Measurements from ENCODE around the gene CEMIP.

The CEMIP gene

DNA sequence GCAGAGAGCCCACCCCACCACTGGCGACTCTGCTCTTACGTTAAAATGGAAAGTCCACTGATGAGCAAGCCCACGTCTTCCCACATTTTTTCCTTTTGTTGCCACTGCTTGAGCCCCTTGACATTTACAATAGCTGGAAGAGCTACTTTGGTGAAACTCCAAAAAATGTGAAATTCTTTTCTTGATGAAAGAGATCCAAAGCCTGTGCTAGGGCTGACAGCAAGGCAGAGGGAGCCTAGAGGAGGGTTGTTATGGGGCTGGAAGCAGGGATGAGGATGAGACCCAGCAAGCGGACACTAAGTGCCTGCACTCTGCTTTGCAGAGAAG is 97.1 kb downstream of the CEMIP start:
- Histone ChIP-seq H3K4me3 (ENCODE audit: low read length) (no peak overlapping the region), H3K36me3 (ENCODE audit: control insufficient read depth, insufficient read depth, low read length) (no peaks in the 10 kb centered on the region), H3K27ac (ENCODE audit: low read length) (no peak overlapping the region), H3K27me3 (ENCODE audit: control insufficient read depth, insufficient read depth, low read length) (no peaks in the 10 kb centered on the region), H3K4me1 (ENCODE audit: control insufficient read depth, insufficient read depth, low read length) (no peaks in the 10 kb centered on the region; the same call in 1 of the 2 replicates), H3K9me3 (ENCODE audit: control insufficient read depth, insufficient read depth, low read length) (no peaks in the 10 kb centered on the region)
- no CpG with 5 or more reads among the region's 4 CpGs for WGBS (ENCODE audit: insufficient coverage, insufficient read length)
- no peak for DNase-seq (ENCODE audit: low read depth, low spot score)

DNA sequence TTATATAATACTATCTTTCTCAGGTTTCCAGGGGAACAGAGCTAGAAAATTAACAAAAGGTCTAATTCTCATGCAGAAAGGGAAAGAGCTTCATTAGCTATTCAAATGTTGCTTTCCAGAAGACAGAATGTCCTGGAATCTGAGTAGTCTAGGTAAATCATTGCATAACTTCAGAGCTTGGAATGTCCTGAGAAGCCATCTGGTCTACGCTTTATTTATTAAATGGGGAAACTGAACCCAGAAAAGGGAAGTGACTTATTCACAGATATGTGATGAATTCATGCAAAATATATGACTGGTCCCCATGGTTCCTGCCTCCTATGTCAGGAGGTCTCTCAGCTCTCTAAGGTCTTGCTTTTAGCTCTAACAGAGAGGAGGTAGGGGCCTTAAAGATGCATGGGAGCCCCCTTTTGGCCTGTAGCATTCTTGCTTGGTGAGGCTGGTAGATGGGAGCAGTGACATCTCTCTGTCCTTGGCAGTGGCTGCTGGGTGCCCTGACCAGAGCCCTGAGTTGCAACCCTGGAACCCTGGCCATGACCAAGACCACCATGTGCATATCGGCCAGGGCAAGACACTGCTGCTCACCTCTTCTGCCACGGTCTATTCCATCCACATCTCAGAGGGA is 99.2 kb downstream of the CEMIP start:
- Histone ChIP-seq H3K36me3 (ENCODE audit: control insufficient read depth, insufficient read depth, low read length) (no peaks in the 10 kb centered on the region), H3K9me3 (ENCODE audit: control insufficient read depth, insufficient read depth, low read length) (no peaks in the 10 kb centered on the region), H3K27ac (ENCODE audit: low read length) (no peak overlapping the region), H3K4me3 (ENCODE audit: low read length) (no peak overlapping the region), H3K27me3 (ENCODE audit: control insufficient read depth, insufficient read depth, low read length) (no peaks in the 10 kb centered on the region), H3K4me1 (ENCODE audit: control insufficient read depth, insufficient read depth, low read length) (no peaks in the 10 kb centered on the region)
- WGBS (ENCODE audit: insufficient coverage, insufficient read length), result no CpG with 5 or more reads among the region's 3 CpGs
- no peak for DNase-seq (ENCODE audit: low read depth, low spot score)

DNA sequence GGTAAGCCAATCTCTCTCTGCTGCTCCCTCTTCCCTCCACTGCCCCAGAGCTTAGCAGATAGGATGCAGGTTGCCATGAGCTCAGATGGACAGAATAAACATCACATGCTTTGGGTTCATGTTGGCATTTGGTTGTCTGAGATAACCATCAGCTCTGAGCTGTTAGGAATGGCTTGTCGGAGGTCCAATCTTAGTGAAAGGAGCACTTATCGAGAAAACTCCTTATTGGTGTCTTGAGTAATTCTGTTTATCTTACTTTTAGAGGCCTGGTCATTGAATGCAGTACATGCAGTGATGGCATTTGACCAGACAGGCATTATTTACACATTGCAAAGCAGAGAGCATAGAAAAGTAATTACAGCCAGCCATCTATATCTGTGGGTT is 99.7 kb downstream of the CEMIP start:
- no peaks in the 10 kb centered on the region for H3K4me1 ChIP-seq (ENCODE audit: control insufficient read depth, insufficient read depth, low read length)
- no CpG with 5 or more reads among the region's 2 CpGs for WGBS (ENCODE audit: insufficient coverage, insufficient read length)
- no peak overlapping the region for H3K4me3 ChIP-seq (ENCODE audit: low read length)
- no peak for DNase-seq (ENCODE audit: low read depth, low spot score)
- H3K27me3 ChIP-seq (ENCODE audit: control insufficient read depth, insufficient read depth, low read length), result no peaks in the 10 kb centered on the region
- no peaks in the 10 kb centered on the region for H3K36me3 ChIP-seq (ENCODE audit: control insufficient read depth, insufficient read depth, low read length)
- H3K27ac ChIP-seq (ENCODE audit: low read length), result no peak overlapping the region
- no peaks in the 10 kb centered on the region for H3K9me3 ChIP-seq (ENCODE audit: control insufficient read depth, insufficient read depth, low read length)

DNA sequence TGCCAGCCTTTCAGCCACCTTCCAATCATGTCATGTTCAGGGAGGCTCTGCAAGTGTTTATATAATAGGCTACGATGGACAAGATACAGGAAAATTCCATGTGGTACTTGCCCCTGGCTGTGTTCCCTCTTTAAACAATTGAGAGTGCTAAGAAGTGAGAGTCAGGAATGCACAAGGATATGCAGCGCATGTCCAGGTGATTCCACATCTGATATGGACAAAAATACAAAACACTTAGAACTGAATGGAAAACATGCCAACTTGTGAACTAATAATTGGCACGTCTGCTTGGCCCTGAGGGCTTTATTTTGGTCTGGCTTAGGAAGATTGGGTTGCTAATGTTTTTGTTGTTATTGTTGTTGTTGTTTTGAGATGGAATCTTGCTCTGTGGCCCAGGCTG is 100.9 kb downstream of the CEMIP start:
- Histone ChIP-seq H3K36me3 (ENCODE audit: control insufficient read depth, insufficient read depth, low read length) (no peaks in the 10 kb centered on the region), H3K4me1 (ENCODE audit: control insufficient read depth, insufficient read depth, low read length) (no peaks in the 10 kb centered on the region), H3K27me3 (ENCODE audit: control insufficient read depth, insufficient read depth, low read length) (no peaks in the 10 kb centered on the region), H3K9me3 (ENCODE audit: control insufficient read depth, insufficient read depth, low read length) (no peaks in the 10 kb centered on the region), H3K4me3 (ENCODE audit: low read length) (no peak overlapping the region), H3K27ac (ENCODE audit: low read length) (no peak overlapping the region)
- no peak for DNase-seq (ENCODE audit: low read depth, low spot score)
- no CpG with 5 or more reads among the region's 3 CpGs for WGBS (ENCODE audit: insufficient coverage, insufficient read length)

DNA sequence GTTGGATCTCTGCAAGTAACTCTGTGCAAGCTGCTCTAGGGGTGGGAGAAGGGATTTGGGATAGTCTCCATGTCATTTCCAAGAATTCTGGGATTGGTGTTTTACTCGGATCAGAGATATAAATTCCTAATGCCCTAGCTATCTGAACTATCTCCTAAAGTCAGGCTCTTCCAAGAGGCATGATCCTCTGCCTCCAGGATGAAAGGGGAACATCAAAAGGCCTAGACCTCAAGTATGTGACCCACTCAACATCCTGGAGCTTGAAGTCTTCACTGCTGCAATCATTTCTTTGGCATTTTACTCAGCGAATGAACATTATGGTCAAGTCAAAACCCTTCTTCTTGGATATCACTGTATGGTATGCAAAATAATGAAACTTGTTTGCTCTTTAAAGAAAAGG is 104.5 kb downstream of the CEMIP start:
- H3K27ac ChIP-seq (ENCODE audit: low read length), result no peak overlapping the region
- H3K4me3 ChIP-seq (ENCODE audit: low read length), result no peak overlapping the region
- H3K4me1 ChIP-seq (ENCODE audit: control insufficient read depth, insufficient read depth, low read length), result no peaks in the 10 kb centered on the region
- no CpG with 5 or more reads among the region's 2 CpGs for WGBS (ENCODE audit: insufficient coverage, insufficient read length)
- H3K27me3 ChIP-seq (ENCODE audit: control insufficient read depth, insufficient read depth, low read length), result no peaks in the 10 kb centered on the region
- no peak for DNase-seq (ENCODE audit: low read depth, low spot score)
- no peaks in the 10 kb centered on the region for H3K36me3 ChIP-seq (ENCODE audit: control insufficient read depth, insufficient read depth, low read length)
- H3K9me3 ChIP-seq (ENCODE audit: control insufficient read depth, insufficient read depth, low read length), result no peaks in the 10 kb centered on the region

DNA sequence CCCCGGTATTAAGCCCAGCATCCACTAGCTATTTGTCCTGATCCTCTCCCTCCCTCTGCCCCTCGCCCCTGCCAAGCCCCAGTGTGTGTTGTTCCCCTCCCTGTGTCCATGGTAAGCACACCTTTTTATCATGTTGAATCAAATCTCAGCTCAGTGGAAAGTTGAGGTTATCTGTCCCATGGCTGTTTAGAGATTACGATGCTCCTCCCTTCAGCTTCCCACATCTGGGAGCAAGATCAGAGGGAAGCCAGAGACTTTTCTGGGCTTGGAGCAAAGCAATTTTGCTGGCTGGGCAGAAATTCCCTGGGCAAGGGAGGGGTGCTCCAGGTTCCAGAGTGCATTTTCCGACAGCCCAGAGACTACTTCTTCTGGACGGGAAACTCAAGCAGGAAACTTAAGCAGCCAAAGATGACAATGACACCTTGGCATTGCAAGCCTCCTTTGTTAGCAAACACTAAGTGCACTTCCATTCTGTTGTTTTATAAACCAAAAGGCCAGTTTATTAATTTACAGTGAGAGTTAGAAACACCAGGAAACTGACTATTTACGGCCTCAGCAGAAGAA is 105.9 kb downstream of the CEMIP start:
- WGBS (ENCODE audit: insufficient coverage, insufficient read length), result no CpG with 5 or more reads among the region's 6 CpGs
- H3K9me3 ChIP-seq (ENCODE audit: control insufficient read depth, insufficient read depth, low read length), result no peaks in the 10 kb centered on the region
- H3K4me3 ChIP-seq (ENCODE audit: low read length), result no peak overlapping the region
- no peak for DNase-seq (ENCODE audit: low read depth, low spot score)
- H3K27me3 ChIP-seq (ENCODE audit: control insufficient read depth, insufficient read depth, low read length), result no peaks in the 10 kb centered on the region
- no peak overlapping the region for H3K27ac ChIP-seq (ENCODE audit: low read length)
- no peaks in the 10 kb centered on the region for H3K36me3 ChIP-seq (ENCODE audit: control insufficient read depth, insufficient read depth, low read length)
- no peaks in the 10 kb centered on the region for H3K4me1 ChIP-seq (ENCODE audit: control insufficient read depth, insufficient read depth, low read length)

DNA sequence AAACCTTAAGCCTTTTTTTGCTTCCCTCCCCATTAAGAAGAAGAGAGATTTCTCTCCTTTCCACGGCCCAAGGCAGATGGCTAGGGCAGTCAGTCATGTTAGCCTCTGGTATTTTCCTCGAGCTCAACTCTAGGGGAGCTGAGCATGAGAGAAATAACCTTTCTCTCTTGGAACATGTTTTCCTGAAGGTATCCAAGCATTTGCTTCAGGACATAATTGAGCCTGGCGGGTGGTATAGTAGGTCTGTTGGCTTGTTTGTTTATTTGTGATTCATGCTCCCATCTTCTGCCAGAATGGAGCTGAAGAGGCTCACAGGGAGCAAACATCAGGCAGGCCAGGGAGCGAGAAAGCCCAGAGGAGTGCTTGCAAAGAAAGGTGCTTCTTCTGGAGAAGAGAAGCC is 108.0 kb downstream of the CEMIP start:
- Histone ChIP-seq H3K4me3 (ENCODE audit: low read length) (no peak overlapping the region), H3K27me3 (ENCODE audit: control insufficient read depth, insufficient read depth, low read length) (no peaks in the 10 kb centered on the region), H3K9me3 (ENCODE audit: control insufficient read depth, insufficient read depth, low read length) (no peaks in the 10 kb centered on the region), H3K36me3 (ENCODE audit: control insufficient read depth, insufficient read depth, low read length) (no peaks in the 10 kb centered on the region), H3K4me1 (ENCODE audit: control insufficient read depth, insufficient read depth, low read length) (no peaks in the 10 kb centered on the region), H3K27ac (ENCODE audit: low read length) (no peak overlapping the region)
- no peak for DNase-seq (ENCODE audit: low read depth, low spot score)
- WGBS (ENCODE audit: insufficient coverage, insufficient read length), result no CpG with 5 or more reads among the region's 4 CpGs

DNA sequence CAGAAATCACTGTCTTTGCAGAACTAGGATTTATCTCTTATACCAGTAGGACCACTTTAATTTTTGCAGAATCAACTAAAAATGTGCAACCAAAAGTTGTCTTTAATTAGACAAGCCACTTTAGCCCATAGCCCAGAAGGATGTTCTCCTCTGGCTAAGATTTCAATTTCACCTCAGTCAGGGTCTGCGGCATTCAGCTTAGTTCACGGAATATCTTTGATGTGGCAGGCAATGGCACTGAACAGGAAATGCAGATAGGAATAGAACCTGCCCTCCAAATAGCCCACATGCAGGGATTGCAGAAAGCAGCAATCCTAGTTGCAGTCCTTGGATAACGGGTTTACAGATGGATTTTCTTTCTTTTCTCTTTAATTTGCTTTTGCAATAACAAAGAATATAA is 109.7 kb downstream of the CEMIP start:
- no peaks in the 10 kb centered on the region for H3K4me1 ChIP-seq (ENCODE audit: control insufficient read depth, insufficient read depth, low read length)
- no peak for DNase-seq (ENCODE audit: low read depth, low spot score)
- H3K36me3 ChIP-seq (ENCODE audit: control insufficient read depth, insufficient read depth, low read length), result no peaks in the 10 kb centered on the region
- H3K9me3 ChIP-seq (ENCODE audit: control insufficient read depth, insufficient read depth, low read length), result no peaks in the 10 kb centered on the region
- no peak overlapping the region for H3K27ac ChIP-seq (ENCODE audit: low read length)
- H3K4me3 ChIP-seq (ENCODE audit: low read length), result no peak overlapping the region
- no CpG with 5 or more reads among the region's 3 CpGs for WGBS (ENCODE audit: insufficient coverage, insufficient read length)
- H3K27me3 ChIP-seq (ENCODE audit: control insufficient read depth, insufficient read depth, low read length), result no peaks in the 10 kb centered on the region

DNA sequence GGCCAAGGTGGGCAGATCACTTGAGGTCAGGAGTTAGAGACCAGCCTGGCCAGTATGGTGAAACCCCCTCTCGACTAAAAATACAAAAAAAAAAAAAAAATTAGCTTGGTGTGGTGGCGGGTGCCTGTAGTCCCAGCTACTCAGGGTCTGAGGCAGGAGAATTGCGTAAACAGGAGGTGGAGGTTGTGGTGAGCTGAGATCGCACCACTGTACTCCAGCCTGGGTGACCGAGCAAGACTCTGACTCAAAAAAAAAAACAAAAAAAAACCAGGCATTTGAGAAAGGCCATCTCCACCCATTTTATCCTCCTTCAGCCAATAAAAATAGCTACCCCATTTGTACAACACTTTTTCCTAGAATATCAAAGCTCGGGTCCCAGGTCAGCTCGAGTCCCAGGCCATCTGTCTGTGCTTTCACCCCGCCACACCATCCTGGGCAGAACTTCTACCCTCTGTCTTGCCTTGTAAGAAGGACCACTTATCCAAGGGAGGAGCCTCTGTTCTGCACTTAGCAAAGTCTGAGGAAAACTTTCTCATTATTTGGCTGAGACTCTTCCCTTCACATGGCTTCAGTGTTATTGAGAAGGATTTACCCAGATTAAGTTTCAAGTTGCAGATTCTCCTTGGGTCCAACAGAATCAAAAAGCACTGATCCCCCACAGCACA is 111.3 kb downstream of the CEMIP start:
- Histone ChIP-seq H3K4me3 (ENCODE audit: low read length) (no peak overlapping the region), H3K9me3 (ENCODE audit: control insufficient read depth, insufficient read depth, low read length) (no peaks in the 10 kb centered on the region), H3K27me3 (ENCODE audit: control insufficient read depth, insufficient read depth, low read length) (no peaks in the 10 kb centered on the region), H3K36me3 (ENCODE audit: control insufficient read depth, insufficient read depth, low read length) (no peaks in the 10 kb centered on the region), H3K4me1 (ENCODE audit: control insufficient read depth, insufficient read depth, low read length) (no peaks in the 10 kb centered on the region), H3K27ac (ENCODE audit: low read length) (no peak overlapping the region)
- DNase-seq (ENCODE audit: low read depth, low spot score), result no peak
- no CpG with 5 or more reads among the region's 8 CpGs for WGBS (ENCODE audit: insufficient coverage, insufficient read length)

DNA sequence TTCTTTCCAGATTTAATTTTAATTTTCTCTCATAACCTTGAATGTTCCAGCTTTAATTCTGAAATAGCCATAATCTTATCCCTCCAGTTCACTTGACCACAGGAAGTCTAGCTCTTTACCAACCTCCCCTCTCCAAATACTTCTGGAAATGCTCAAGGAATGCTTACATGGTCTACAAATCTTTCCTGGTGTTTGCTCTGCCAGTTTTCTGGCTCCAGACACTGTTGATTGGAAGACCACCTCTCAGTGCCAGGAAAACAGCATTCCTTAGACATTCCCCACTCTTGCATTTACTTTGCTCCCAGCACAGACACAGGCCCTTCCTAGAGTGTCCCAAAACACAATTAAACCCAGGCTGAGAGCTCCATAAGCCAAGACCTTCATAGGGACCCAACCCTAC is 111.8 kb downstream of the CEMIP start:
- Histone ChIP-seq H3K4me1 (ENCODE audit: control insufficient read depth, insufficient read depth, low read length) (no peaks in the 10 kb centered on the region), H3K9me3 (ENCODE audit: control insufficient read depth, insufficient read depth, low read length) (no peaks in the 10 kb centered on the region), H3K27ac (ENCODE audit: low read length) (no peak overlapping the region), H3K4me3 (ENCODE audit: low read length) (no peak overlapping the region), H3K36me3 (ENCODE audit: control insufficient read depth, insufficient read depth, low read length) (no peaks in the 10 kb centered on the region), H3K27me3 (ENCODE audit: control insufficient read depth, insufficient read depth, low read length) (no peaks in the 10 kb centered on the region)
- no peak for DNase-seq (ENCODE audit: low read depth, low spot score)

DNA sequence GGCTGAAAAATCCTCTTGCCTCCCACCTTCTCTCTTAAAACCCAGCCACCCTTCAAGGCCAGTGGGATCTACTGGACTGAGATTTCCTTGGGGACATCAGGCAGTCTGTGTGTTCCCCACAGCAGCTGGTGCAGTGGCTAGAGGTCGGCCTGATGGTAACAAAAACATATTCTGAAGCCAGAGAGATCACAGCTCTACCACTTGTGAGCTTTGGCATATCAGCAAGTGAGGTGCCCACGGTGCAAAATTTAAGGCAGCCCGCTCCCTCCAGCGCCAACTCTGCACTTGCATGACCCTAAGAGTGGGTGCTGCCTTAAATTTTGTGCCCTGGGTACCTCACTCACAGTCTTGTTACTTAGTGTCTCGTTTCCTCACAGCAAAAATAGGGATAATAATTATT is 113.2 kb downstream of the CEMIP start:
- Histone ChIP-seq H3K9me3 (ENCODE audit: control insufficient read depth, insufficient read depth, low read length) (no peaks in the 10 kb centered on the region), H3K27me3 (ENCODE audit: control insufficient read depth, insufficient read depth, low read length) (no peaks in the 10 kb centered on the region), H3K27ac (ENCODE audit: low read length) (no peak overlapping the region), H3K4me1 (ENCODE audit: control insufficient read depth, insufficient read depth, low read length) (no peaks in the 10 kb centered on the region), H3K4me3 (ENCODE audit: low read length) (no peak overlapping the region), H3K36me3 (ENCODE audit: control insufficient read depth, insufficient read depth, low read length) (no peaks in the 10 kb centered on the region)
- no peak for DNase-seq (ENCODE audit: low read depth, low spot score)
- no CpG with 5 or more reads among the region's 5 CpGs for WGBS (ENCODE audit: insufficient coverage, insufficient read length)
